GM18867 (cell line): Measurements from ENCODE around the gene PCBD1.

Experiments used
- ATAC-seq: cut with Tn5 transposase; IDR thresholded peaks from one replicate; pipeline ENCODE4 v1.9.1; 2021; ENCODE audit warnings: mild to moderate bottlenecking, moderate library complexity; ENCODE audit not compliant: unreplicated experiment

The PCBD1 gene

DNA sequence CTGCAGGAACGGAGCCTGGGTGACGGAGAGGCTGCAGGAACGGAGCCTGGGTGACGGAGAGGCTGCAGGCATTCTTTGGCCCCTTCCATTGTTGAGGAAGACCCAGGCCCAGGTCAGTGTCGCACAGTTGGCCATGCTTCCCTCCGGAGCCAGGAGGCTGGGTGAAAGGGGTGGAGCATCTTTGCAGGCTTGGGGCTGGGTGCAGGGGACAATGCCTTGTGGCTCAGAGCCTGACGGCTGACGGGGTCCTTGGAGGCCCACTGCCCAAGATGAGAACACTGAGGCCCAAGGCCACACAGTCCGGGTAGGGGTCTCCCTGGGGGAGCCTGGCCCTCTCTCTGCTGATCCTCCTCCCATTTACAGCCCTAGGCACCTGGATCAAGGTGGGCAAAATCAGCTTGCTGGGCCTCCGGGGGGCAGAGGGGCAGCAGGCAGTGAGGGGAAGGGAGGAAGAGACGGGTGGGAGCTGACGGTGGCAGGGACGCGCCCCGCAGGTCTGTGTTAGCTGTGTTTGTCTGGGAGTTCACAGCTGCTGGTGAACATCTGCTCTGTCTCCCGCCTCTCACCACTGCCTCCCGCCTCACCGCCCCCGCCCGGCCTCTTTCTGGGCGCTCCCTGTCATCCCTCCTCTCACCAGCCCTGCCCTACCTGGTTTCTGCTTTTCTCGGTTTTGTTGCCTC lies 30.6 kb upstream of the PCBD1 start:
- ATAC-seq: no peak

DNA sequence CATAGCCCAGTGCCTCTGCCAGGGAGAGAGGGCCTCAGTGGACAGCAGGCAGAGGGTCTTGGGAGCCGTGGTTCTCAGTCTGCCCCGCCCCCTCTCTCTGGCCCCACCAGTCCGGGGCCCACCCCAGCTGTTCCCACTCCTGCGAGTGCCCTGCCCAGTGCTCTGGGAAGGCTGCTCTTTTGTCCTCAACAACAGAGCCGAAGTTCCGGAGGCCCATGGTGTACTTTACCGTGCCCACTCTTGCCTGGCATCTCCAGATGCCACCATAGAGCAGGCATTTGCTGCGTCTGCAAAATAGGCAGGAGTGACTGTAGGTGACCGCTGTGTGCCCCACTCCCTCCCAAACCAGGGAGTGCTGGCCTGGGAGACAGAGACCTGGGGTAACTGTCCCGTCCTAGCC lies 29.3 kb upstream of the PCBD1 start:
- no peak for ATAC-seq

DNA sequence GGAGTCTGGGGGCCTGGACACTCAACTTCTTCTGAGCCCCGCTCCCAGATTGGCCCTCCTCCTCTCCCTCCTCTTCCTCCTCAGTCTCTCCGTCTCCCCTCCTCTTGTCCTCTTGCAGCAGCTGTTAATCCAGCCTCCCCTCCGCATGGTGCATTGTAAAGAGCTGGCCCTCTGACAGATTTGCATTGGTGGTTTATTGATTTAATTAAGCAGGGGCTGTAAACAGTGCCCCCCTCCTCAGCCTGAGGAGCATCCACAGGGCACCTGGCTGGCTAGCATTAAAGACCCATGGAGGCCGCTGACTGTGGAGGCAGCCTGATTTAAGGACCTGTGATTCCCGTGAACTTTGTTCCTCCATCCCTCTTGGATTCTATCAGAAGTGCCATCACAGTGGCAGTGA lies 28.9 kb upstream of the PCBD1 start:
- ATAC-seq: no peak

DNA sequence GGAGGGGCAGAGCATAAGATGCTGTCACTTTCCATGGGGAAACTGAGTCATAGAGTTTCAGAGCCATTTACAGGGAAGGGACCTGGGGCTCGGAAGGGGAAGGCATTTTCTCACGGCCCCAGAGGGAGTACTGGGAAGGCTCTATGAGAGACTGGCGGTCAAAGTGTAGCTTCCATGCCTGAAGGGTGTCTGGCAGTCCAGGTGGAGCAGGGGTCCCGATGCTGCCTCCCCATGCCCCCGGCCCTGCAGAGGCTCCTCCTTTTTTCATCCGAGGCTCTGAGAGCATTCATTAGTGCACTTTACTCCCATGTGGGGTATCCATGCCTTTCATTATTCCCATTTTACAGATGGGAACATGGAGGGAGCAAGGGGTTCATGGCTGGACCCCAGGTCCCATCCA lies 27.9 kb upstream of the PCBD1 start:
- ATAC-seq: no peak

DNA sequence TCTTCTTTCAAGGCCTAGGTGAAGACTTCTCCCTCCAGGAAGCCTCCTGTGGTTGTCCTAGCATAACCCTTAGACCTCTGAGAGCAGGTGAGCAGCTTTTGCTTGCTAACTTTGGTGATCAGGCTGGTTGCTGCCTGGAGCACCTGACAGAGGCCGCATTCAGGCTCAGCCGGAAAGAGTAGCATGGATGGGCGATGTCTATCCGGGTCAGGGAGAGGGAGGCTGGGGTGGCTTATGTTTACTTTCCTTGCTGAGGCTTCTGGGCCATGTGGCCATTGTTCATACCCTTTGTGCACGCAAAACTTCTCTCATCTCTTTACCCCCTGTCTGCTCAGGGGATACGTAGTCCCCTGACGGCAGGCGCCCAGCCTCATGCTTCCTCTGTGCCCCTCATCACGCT lies 27.4 kb upstream of the PCBD1 start:
- no peak for ATAC-seq

DNA sequence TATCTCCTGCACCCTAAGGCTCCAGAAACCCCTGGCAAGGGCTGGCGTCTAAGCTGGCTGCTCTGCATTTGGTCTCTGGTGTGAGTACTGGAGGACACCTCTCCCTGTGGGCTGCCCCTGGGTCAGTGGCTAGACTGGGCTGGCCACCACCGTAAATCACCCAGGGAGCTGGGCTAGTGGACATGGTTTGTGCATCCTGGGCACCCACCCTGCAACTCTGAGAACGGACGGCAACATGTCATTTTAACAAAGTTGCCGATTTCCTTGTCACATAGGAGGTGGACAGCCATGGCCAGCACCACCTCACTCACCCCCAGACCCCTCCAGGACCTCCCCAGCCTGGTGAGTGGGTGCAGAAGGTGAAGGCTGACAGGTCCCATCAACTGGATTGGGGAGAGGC lies 26.8 kb upstream of the PCBD1 start:
- ATAC-seq: no peak

DNA sequence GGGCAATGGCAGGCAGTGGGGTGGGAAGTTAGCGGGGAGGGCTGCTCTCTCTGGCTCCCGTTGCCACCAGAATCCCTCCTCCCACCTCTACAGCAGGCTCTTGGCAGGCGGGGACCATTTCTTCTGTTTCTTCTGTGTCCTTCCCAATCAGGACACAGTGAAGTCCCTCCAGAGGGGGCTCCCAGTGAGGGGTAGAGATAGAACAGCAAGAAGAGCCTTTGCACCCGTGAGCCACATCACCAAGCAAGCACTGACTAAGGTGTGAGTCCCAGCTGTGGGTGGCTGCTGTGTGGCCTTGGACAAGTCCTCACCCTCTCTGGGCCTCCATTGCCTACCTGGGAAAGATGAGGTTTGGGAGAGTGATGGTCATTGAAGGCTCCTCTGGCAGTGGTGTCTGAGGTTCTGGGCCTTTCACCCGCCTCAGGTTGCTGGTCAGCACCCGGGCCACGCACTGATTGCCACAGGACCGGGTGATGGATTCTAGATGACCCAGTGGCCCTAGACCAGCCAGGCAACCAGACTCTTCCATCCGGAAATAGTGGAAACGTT lies 26.0 kb upstream of the PCBD1 start:
- ATAC-seq: no peak

DNA sequence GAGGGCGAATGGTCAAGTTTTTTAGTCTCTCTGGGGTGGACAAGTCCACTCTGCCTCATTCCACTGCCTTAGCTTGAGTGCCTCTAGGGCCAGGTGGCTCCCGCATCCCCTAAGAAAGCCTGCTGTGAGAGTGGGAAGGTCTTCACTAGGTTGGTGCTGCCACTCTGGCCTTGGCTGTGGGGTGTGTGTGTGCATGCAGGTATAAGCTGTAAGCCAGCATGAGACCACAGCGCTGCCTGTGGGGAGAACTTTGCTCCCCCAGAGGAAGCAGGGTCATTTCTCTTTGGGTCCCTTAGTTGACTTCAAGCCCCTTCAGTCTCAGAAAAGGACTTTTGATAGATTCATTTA lies 25.5 kb upstream of the PCBD1 start:
- no peak for ATAC-seq

DNA sequence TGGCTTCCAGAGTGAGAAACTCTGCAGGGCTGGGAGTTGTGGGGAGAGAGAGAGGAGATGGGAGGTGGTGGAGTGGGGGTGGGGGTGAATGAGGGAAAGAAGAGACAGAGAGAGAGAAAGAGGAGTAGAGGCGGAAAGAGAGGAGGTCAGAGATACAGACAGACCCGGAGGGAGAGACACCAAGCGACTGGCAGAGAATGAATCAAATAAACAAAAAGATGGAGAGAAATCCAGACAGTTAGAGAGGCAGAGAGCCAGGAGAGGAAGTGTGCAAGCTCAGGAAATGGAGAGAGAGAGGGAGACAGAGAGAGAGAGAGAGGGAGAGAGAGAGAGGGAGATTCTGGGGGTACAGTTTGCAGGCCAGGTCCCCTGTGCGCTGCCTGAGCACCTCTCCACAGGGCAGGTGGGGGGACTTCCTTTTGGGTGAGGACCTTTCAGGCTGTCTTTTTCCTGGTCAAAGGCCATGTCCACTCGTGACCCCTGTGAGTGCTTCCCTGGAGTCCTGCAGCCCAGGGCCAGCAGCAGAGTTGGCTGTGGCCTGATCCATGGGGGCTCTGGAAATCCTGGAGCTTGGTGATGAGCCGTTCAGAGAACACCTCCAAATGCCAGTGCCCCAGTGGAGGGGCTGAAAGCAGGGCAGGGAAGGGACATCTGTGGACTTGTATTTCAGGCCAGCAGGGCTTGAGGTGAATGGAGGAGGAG lies 25.0 kb upstream of the PCBD1 start:
- ATAC-seq: no peak

DNA sequence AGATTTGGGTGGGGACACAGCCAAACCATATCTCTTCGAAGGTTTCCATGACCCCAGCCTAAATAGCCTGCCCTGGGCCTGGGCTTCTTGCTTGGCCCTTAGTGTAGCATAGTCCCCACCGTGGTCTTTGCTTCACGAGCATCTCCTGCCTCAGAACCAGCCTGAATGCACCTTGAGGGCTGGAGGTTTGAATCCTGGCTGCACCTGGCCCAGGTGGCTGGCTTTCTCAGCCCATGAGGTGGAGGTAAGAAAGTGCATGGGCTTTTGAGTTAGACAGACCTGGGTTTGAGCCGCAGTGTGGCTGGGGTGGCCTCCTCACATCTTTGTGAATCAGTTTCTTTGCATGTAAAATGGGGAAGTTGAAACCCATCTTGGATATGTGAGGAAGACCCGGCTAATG lies 24.2 kb upstream of the PCBD1 start:
- no peak for ATAC-seq

DNA sequence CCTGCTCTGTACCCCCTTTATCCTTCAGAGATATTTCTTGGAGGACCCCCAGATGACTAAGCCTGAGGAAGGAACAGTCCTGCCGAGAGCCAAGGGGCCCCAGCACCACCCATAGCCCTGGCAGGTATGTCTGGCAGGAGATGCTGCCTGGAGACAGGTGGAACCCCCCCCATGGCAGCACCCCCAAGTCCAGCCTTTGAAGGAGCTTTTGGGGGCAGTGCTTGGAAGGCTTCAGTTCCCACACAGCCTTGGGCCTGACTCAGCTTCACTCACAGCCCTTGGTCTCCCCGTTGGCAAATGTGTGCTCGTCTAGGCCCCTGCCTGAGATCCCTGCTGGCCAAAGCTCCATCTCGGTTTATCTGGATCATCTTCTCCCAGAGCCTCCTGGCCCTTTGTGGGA lies 23.0 kb upstream of the PCBD1 start:
- ATAC-seq: no peak

DNA sequence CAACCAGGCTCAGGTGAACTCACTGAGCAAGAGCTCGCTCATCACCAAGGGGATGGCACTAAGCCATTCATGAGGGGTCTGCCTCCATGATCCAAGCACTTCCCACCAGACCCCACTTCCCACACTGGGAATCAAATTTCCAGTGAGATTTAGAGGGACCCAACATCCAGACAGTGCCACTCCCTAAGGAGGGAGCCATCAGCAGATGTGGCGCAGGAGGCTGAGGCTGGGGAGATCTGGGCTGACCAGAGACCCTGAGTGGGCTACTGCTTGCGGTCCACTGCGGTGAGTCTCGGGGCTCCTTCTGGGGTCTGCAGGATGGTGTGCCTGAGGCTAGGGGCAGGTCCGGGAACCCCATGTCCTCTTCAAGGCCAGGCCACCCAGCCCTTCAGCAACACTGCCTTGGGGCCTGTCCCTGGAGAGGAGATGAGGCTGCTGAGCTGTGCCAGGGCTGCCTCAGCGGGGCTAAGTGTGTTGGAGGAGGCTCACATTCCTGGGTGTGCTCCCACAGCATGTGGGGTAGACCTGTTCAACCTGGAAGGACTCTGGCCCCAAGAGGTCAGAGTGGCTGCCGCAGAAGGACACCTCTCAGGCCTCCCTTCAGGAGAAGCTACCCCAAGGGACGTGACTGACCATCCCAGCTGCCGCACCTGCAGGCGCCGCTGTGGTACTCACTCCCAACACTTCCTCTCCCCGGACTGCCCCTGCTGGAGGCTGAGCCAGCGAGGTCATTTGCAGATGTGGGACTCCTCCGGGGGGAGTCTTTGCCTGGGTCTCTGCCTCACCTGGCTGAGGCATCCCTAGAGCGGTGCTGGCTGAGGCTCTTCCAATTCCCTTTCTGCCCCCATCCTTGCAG lies 22.3 kb upstream of the PCBD1 start:
- ATAC-seq: no peak

DNA sequence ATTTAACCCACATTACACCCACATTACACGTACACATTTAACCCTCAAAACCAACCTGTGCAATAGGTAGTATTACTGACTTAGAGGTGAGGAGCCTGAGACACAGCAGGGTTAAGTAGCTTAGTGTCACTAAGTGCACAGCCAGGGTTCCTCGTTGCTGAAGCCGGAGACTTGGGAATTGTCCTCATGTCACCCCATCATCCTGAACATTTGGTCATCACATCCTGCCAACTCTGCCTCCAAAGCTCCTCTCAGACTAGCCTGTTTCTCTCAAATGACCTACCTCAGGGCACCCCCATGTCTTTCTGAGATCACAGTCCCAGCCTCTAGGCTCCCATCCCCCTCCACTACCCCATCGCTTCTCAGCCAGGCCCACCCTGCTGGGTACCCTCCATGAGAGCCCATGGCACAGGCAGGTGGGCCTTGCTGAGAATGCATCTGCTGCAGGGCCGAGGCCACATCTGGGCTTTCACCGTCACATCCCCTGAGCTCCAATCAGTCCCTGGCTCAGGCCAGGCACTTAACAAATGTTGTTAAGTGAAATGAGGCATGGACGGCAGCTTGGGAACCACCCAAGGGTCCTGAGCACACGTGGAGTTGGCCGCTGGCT lies 21.1 kb upstream of the PCBD1 start:
- no peak for ATAC-seq

DNA sequence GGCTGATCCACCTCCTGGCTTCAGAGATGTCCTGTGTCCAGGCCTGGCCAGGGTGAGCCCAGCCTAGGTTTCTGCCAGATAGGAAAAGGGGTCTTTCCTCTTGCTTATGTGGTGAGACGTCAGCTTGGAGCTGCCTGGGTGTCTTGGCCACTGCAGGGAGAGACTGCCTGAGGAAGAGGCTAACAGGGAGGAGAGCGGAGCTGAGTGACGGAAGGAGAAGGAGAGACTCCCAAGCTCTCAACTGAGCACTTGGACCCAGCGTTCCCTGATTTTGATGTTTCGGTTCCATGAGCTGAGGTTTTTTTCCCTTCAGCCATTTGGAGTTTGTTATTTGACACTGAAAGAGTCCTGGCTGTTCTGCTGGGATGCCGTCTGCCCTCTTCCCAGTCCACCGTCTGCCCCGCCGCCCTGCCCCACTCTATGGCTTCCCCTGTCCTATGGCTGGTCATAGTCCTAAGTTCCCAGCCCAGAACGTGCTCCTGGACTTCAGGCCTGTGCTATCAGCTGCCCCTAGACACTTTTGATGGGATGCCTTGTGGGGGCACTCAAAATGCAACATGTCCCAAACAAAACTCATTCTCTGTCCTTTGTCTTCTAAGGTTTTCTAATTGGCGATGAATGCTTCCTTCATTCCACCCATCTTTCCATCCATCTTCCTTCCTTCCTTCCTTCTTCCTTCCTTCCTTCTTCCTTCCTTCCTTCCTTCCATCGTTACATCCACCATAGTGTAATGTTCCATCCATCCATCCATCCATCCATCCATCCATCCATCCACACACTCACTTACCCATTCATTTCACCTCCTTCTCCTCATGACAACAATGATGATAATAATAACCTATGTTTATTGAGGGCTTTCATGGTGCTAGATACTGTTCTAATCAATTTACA lies 20.3 kb upstream of the PCBD1 start:
- no peak for ATAC-seq

DNA sequence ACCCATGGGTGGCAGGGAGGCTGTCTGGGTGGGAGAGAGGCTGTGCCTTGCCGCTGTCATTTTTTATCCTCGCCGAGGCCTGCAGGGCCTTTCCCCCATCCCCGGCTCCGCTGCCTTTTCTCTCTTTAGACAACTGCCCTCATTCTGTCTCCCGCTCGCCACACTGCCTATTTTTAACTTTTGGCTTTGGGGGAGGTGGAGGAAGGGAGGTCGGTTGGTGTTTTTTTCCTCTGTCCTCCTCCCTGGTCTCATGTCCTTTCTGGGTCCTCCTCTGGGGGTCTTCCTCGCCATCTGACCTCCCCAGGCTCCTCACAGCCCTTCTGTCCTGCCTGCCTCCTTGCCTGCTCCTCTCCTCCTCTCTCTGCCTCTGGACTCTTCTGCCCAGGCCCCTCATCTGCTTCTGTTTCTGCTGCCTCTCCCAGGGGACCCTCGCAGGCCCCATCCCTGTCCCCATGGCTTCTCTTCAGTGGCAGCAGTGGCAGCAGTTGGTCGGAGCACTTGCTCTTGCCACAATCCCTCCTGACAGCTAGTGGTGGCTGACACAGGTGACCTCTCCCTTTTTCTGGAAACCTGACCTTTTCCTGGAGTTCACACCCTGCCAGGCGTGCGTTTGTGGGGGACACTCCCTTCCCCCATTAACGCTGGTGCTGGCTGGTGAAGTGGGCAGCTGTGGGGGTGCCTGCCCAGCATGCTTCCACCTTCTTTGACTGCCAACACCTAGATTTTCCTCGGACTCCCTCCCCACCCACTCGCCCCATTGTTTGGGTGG lies 19.5 kb upstream of the PCBD1 start:
- ATAC-seq: no peak

DNA sequence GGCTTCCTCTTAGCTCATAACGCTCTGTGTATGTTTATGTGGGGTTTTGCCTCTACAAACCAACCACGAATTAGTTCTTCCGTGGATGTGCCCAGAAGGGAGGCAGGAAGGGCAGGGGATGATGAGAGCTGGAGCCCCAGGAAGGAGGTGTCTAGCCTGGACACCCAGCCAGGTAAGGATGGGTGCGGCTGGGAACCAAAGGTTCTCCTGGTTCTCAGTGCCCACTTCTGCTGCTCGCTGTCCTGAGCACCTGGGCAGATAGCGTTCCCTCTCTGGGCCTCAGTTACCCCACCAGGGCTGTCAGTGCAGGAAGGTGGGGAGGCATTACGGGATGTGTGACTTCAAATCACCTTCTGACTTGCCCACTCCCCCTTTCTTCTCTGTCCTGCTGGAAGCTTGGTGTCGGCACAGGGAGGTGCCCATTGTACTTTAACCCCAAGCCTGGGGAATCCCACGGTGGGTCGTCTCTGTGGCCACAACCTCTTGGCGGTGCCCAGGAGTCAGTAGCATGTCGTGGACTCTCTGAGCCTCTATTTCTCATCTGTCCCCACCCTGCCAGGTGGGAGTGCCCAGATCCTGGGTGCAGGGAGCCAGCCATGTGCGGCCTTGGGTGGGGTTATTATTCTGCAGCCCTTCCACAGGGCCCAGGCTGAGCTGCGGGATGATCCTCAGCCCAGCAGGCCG lies 18.7 kb upstream of the PCBD1 start:
- ATAC-seq: no peak

DNA sequence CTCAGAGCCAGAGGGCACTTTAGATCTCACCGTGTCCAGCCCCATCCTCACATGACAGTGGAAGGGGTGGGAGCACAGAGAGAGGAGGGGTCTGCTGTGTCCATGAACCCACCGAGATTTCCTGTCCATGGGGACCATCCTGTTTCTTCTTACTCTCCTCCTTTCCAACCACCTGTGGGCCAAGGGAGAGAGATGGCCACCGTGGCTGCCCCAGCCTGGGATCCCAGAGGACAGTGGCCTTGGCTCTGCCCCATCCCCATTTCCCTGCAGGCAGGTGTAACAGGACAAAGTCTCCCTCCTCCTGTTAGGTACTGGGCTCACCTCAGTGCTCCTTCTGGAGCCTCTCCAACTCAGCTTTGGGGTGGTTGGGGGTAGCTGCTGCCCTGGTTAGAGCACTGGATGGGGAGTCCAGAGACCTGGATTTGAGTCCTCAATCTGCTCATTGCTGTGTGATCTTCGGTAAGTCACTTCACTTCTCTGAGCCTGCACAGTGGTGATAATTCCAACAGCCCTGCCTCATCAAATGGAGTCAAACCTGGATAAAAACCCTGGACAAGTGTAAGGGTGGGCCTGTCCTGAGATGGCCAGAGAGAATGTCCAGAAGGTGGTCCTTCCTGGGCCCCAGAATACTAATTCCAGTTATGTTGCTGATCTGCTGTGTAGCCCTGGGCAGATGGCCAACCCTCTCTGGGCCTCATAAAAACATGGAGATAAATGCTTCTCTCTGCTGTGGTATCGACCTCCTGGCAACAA lies 17.8 kb upstream of the PCBD1 start:
- ATAC-seq: no peak
